NCI-H1092 treated with DMSO at 0.1 percent for 48 hours (cell line): Measurements from ENCODE around the gene CTH.
"Not testable (repeated sequence)": the region's sequence is repeated elsewhere in the genome, so short reads cannot be mapped to it uniquely, and the experiment has no call there.

Source experiments
- DNase-seq: peaks from one replicate; lab custom pipeline; 2025; lab: John Stamatoyannopoulos, UW

The CTH gene

DNA sequence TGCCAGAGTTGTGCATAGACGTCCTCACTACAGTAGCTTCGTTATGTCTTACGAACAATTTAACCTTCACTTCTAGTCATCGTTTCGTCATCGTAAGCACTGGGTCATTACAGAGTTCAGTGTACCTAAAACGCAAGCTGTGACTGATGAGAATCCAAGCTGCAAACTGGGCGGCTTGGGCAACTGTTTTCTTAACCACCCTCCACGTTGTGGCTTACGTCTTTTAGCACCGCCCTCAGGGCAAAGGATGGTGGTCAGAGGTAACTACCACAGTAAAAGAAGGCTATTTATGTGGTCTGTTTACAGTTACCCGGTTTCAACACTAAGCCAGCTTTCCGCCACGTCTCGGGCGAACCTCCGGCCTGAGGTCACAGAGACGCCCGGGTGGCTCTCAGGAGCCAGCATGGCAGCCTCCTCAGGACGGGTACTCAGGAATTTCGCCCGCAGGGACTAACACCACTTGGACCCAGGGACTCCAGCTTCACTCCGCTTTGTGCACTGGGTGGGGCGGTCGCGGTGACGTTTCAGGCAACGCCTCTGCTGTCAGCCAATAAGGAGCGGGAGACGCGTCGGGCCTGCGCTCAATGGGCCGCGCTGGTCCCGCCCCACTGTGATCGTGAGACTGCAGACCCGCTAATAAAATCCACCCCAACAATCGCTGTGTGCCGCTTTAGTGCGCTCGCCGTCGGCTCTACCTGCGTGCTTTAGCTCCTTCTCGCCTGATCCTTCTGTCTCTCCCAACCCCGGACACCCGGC is at the start of gene CTH:
TSS of gene CTH (plus strand) at position 665 of the 756 bp plus-strand sequence. CDS start 148 bp downstream, outside the sequence.
- DNase-seq: peak; percentile 89

DNA sequence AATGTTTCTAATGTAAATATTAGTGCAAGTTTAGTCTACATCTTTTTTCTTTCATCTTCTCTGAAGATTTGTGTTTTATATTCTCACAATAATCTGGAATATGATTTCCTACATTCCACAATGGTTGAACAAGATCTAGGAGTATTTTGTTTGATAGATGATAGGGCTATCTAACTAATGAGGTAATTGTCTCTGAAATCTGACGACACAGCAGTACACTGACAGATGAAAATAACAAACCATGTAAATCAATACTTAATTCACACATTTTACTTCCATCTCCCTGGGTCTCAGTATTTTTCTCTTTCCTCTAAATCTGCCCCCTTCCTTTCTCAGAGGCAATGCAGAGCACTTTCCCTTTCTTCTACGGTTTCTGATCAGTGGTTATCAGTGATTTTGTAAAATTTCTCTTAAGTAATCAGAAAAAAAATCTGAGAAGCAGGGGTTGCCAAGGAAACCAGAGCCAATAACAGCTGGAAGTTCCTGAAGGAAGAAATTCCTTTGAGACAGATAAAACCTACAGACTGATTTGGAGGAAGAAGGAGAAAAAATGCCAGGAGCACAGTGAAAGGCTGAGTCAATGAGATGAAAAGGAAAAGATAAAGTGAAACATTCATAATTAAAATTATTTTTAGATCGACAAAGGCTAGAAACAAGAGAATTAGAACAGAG is 49.2 kb upstream of the CTH start:
- DNase-seq: no peak

DNA sequence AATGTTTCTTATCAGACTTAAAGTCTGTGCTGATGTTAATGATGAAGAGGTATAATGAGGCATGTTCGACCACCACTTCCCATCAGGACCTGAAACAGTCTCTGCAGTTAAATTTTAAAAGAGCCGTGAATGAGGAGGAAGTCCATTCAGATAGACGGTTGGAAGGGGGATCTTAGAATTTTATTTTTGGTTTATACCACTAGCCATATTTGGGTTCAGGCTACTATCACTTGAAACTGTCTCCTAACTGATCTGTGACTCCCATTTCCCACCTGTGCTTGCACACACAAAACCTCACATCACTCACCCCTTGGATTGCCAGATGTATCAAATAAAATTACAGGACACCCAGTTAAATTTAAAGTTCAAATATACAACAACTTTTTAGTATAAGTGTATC is 46.6 kb upstream of the CTH start:
- no peak for DNase-seq

DNA sequence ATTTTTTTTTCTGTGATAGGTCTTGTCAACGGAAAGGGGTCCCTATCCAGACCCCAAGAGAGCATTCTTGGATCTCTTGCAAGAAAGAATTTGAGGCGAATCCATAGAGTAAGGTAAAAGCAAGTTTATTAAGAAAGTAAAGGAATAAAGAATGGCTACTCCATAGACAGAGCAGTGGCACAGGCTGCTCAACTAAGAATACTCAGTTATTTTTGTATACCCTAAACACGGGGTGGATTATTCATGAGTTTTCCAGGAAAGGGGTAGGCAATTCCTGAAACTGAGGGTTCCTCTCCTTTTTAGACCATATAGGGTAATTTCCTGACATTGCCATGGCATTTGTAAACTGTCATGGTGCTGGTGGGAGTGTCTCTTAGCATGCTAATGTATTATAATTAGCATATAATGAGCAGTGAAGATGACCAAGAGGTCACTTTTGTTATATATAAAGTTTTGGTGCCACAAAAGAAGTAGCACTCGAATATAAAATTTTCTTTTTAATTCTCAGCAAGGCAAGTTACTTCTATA is 44.6 kb upstream of the CTH start:
- not testable (repeated sequence) for DNase-seq

DNA sequence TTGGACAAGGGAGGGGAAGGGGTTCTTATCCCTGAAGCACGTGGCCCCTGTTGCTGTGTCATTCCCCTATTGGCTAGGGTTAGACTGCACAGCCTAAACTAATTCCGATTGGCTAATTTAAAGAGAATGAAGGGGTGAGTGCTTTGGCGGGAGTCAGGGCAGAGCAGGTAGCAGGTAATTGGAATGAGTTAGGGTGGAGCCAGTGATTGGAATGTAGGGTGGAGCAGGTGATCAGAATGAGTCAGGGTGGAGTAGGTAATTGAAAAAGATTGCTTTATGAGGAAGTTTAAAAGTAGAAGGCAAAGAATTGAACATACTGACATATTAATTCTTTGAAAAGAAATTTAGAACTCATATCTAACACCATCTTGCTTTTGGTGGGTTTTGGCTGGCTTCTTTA is 44.1 kb upstream of the CTH start:
- not testable (repeated sequence) for DNase-seq

DNA sequence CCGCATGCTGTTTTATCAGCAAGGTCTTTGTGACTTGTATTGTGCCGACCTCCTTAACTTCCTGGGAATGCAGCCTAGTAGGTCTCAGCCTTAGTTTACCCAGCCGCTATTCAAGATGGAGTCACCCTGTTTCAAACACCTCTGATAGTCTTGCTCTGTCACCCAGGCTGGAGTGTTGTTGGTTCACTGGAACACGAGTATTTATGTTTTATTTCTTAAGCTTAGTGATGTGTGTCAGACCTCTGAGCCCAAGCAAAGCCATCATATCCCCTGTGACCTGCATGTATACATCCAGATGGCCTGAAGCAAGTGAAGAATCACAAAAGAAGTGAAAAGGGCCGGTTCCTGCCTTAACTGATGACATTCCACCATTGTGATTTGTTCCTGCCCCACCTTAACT is 43.7 kb upstream of the CTH start:
- not testable (repeated sequence) for DNase-seq

DNA sequence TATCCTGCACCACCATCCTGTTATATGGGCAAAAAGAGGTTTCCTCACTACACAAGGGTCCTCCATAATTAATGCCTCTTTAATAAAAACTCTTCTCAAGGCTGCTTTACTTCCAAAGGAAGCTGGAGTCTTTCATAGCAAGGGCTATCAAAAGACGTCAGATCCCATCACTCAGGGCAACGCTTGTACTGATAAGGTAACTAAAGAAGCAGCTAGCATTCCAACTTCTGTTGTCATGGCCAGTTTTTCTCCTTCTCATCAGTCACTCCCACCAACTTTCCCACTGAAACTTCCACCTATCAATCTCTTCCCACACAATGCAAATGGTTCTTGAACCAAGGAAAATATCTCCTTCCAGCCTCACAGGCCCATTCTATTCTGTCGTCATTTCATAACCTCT is 39.5 kb upstream of the CTH start:
- not testable (repeated sequence) for DNase-seq

DNA sequence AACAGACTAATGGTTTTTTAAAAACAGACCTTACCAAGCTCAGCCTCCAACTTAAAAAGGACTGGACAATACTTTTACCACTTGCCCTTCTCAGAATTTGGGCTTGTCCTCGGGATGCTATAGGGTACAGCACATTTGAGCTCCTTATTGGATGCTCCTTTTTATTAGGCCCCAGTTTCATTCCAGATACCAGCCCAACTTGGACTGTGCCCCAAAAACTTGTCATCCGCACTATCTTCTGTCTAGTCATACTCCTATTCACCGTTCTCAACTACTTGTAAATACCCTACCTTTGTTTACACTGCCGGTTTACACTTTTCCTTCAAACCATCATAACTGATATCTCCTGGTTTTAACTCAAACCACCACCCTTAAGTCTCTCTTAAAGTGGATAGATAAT is 38.6 kb upstream of the CTH start:
- DNase-seq: no peak

DNA sequence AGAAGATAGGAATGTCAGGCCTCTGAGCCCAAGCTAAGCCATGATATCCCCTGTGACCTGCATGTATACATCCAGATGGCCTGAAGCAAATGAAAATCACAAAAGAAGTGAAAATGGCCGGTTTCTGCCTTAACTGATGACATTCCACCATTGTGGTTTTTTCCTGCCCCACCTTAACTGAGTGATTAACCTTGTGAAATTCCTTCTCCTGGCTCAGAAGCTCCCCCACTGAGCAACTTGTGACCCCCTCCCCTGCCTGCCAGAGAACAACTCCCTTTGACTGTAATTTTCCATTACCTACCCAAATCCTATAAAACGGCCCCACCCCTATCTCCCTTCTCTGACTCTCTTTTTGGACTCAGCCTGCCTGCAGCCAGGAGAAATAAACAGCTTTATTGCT is 37.5 kb upstream of the CTH start:
- not testable (repeated sequence) for DNase-seq

DNA sequence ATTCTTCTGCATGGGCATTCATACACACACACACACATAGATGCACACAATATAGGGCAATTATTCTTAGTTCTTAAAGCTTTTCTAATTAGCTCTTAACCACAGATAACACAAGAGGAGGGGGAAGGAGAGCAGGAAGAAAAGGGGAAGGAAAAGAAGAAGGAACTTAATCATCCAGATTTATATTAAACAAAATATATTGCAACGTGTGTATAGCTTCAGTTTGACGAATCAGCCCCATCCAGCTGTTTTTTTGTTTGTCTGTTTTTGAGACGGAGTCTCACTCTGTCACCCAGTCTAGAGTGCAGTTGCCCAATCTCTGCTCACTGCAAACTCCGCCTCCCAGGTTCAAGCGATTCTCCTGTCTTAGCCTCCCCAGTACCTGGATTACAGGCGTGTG is 34.9 kb upstream of the CTH start:
- no peak for DNase-seq

DNA sequence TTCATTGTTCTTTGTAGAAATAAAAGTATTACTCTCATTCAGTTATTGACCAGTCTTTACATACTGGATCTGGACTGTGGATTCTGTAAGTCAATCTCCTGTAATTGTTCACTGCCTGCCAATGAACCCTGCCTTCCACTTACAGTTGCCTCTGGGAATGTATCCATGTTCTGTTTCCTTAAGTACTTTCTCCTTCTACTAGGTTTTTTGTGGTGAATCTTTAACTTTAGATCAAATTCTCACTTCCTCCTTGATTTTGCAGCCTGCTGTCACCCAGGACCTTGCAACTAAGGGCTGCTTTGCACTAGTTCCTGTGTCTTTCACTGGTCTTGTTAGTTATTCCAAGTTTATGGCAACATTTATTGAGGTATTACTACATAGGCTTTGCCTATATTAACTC is 28.4 kb upstream of the CTH start:
- DNase-seq: no peak

DNA sequence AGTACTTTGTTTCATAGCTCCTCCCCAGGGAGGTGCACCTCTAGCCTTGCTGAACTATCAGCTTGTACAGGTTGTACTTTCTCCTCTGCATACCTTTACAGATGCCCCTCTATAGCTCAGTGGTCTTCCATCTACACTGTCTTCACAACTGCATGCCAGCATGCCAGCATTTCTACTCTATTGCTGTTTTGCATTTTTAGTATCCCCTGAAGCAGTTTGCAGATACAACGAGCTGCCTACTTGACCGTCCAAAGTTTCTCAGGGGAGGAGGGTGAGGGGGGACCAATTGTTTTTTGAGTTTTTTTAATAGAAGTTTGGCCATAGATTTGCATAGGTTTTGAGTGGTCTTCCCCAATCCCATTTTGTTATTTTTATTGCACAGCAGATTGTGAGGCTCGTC is 27.6 kb upstream of the CTH start:
- no peak for DNase-seq

DNA sequence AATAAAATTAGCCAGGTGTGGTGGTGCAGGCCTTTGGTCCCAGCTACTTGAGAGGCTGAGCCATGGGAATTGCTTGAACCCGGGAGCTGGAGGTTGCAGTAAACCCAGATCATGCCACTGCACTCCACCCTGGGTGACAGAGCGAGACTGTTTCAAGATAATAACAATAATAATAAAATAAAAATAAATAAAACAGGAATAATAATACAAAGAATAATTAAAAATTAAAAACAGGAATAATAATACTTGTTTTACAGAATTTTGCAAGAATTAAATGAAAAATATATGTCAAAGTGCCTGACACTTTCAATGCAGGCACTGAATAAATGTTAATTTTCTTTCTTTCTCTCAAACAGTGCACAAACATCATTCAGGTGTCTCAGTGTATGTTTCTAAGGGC is 26.5 kb upstream of the CTH start:
- no peak for DNase-seq

DNA sequence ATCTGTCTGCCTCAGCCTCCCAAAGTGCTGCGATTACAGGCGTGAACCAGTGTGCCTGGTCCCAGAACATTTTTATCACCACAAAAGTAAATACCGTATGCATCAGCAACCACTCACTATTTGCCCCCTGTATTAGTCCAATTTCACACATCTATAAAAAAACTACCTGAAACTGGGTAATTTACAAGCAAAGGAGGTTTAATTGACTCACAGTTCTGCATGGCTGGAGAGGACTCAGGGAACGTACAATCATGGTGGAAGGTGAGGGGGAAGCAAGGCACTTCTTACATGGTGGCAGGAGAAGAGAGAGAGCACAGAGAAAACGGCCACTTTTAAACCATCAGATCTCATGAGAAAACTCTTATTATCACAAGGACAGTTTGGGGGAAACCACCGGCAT is 25.6 kb upstream of the CTH start:
- no peak for DNase-seq

DNA sequence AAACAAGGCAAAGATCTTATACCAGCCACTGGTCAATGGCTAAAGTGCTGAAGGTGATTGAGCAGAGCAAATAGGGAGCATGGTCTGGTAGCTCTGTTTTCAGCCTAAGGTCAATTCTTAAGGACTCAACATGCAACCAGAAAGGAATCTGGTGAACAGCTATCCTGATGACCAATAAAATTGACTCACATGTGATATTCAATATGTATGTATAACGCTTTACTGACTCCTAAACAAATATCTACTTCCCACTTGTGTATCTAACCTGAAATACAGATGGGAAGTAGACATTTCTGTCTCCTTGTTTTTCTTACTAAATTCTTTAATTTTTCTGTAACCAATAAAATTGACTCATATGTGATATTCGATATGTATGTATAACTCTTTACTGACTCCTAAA is 24.9 kb upstream of the CTH start:
- DNase-seq: no peak

DNA sequence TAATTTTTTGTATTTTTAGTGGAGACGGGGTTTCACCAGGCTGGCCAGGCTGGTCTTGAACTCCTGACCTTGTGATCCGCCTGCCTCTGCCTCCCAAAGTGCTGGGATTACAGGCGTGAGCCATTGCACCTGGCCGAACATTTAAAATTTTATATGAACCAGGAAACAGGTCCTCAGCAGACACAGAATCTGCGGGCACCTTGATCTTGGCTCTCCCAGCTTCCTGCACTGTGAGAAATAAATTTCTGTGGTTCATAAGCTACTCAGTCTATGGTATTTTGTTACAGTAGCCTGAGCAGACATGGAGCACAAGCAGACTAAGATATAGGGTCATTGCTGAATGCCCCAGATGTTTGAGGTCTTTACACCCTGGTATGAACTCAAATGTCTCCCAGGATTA is 23.6 kb upstream of the CTH start:
- DNase-seq: no peak

DNA sequence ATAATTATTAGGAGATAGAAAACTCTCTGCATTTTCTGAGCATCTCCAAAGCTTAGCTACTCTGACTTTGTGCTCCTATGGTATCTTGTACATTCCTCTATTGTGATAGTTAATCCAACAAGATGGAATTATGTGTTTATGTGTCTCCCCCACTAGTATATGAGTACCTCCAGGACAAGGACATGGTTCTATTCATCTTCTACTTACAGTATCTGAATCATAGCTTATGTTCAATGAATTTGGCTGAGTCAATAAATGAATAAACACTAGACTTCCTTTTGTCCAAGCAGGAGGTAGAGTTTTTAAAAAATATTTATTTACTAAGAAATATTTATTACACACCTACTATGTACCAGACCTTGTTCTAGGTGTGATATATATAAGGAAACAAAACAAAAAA is 18.4 kb upstream of the CTH start:
- DNase-seq: no peak

DNA sequence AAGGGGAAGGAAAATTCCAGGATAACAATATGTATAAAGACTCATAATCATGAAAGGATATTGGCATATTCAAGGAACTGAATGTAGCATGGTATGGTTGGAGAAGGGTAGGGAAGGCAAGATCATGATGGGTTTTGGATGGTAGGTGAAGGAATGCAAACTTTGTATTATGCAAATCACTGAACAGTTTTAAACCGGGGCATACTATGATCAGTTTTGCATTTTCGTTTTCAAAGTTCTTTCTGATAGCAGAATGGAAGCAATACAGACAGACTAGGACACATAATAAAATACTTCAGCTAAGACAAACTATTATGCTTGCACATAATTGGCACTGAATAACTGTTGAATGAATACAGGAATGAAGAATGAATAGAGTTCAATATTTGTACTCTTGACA is 14.5 kb upstream of the CTH start:
- no peak for DNase-seq

DNA sequence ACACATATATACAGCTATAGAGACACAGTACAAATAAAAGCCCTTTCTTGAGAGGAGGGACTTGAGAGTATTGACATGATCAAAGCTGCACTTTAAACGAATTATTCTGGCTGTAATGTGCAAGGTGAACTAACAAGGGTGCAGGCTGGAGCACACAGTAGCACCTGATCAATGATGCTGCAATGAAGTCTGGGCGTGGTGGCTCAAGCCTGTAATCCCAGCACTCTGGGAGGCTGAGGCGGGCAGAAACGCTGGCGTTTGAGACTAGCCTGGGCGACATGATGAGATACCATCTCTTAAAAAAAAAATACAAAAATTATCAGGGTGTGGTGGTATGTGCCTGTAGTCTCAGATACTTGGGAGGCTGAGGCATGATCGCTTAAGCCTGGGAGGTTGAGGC is 14.1 kb upstream of the CTH start:
- no peak for DNase-seq

DNA sequence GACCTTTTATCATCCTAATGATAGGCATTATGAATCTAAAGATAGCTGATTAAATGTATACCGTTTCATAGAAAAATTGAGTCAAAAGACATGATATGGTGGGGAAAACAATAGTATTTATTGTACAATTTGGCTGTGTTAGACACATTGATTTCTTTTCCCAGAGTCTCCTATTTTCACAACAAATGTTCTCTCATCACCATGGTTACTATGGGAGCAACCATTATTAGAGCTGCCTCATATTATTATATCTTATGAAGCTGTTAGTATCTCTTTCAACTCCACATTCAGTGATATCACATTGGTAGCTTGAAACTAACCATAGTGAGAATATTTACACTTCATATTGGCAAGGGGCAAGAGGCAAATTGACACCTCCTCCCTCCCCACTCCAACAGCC is 10.7 kb upstream of the CTH start:
- no peak for DNase-seq

DNA sequence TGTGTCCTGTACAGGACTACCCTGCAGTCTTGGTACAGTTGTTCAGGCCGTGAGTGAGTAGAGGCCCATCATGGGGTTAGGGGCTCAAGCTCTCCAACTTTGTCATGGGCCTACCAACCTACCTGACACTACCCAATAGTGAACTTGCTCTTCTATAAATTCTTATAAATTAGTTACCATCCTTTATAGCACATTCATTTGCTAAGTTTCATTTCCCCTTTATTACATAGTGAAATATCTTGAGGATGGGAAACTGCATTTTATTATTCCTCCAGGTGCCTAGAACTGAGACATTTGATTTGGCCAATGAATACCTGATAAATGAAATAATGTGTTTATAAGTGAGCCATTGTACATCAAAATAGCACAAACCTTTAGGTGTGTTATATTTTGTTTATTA is 9.1 kb upstream of the CTH start:
- no peak for DNase-seq

DNA sequence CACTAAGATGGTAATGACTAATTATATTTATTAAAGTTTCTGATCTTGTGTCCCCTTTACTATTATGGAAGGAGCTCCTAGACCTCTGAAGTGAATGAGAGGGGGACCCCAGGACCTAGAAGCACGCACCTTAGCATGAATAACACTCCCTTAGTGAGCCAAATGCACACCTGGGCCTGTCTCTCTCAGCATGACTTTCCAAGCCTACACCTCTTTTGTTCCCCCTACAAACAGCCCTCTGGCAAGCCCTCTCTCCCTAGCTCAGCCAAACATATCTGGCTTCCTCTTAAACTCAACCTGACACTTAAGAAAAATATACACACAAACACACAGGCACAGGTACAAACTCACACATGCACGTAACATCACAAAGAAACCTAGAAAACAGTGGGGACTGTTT is 7.3 kb upstream of the CTH start:
- DNase-seq: no peak

DNA sequence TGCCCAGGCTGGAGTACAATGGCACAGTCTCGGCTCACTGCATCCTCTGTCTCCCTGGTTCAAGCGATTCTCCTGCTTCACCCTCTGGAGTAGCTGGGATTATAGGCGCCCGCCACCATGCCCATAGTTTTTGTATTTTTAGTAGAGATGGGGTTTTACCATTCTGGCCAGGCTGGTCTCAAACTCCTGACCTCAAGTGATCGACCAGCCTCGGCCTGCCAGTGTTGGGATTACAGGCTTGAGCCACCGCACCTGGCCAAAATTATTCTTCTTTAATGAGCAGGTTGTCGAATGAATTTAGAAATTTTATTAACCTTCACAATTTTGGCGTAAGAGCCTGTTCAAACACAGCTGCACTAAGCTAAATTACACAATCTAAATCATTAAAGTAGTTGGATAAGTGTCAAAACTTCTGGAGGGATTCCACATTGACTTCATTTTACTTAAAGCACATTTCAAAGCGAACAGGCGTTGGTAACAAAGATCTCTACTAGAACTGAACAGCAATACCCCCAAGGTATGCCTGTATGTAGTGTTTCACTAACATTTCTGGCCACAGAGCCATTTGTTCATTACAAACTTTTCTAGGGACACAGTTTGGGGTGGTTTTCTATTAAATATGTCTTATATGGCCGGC is 5.2 kb upstream of the CTH start:
- DNase-seq: no peak
